ENCODE measurements around the gene PDIA3.

DNA sequence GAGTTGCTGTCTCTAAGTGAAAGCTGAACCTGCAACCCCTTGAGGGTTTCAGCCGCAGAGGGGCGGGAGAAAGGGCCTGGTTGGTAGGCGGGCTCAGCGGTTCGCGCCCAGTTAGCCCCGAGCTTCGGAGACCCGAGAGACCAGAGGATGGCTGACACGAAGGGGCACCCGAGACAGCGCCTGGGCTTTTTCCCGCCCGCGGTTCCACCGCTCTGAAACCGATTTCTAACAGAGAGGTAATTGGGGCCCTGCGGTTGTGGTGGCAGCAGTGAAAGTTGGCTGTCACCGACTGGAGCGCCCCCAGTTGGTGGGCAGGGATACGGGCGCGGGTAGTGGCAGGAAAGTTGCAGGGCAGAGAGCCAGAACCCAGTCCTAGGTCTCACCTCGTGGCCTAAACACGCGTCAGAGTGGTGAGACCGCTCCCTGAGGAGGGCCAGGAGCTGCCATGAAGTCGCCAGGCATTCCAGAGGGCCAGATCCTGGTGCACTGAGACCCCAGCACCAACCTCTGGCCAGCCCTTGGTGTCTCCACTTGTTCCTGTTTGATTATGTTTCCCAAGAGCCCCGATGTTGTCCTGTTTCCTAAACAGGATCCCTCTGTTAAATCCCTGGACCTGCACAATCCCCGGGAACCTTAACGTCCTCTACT is 31.2 kb downstream of the PDIA3 start:
- TF ChIP-seq CTCF (IDR thresholded peaks at IDR 0.05; ENCODE audit: insufficient read depth, low read length, poor library complexity, severe bottlenecking) (peak; percentile 87), EZH2phosphoT487 (conservative IDR thresholded peaks at IDR 0.05; ENCODE audit: low read length) (no peak)
